Left renal cortex interstitium (tissue), 4 donors: ENCODE results near the gene PHF21B. TPM values are rescaled to one million over a fixed set of nuclear protein-coding genes. Genes with fewer than 3 reads are reported as not detected.

Experiments used
- DNase-seq, 4 donors: peaks; one replicate each; pipeline ENCODE4 v3.0.0-alpha.2; 2013; ENCODE audit warnings: low read depth in 4 of 4, low spot score in 2 of 4, missing footprints in 1 of 4
- polyA plus RNA-seq, 4 donors: library from polyadenylated mRNA; unstranded; fragments of 120-200 nt; gene quantifications; one replicate each; pipeline ENCODE4 v1.2.1, GENCODE V29; 2013; ENCODE audit not compliant: insufficient read length in 4 of 4

Gene PHF21B
- polyA plus RNA-seq, 4 donors = 3.6 to 8.9 (median 6.2) TPM

DNA sequence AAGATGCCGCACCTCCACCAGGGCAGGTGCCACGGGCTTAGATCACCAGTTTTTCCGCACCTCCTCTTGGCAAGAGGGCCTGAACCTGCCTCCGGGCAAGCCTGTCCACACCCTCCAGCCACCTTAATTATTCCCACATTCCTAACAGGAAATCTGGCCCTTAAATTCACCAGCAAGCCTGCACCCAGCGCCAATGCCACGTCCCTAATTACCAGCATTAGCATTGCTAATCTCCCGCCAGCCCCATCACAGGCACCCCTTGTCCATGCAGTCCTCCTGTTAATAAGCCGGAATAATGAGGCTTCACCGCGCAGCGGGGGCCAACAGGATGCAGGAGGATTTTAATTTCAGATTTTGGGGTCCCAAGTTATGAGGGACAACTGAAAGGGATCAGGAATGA lies 69.7 kb downstream of the PHF21B start:
- no peak for DNase-seq

DNA sequence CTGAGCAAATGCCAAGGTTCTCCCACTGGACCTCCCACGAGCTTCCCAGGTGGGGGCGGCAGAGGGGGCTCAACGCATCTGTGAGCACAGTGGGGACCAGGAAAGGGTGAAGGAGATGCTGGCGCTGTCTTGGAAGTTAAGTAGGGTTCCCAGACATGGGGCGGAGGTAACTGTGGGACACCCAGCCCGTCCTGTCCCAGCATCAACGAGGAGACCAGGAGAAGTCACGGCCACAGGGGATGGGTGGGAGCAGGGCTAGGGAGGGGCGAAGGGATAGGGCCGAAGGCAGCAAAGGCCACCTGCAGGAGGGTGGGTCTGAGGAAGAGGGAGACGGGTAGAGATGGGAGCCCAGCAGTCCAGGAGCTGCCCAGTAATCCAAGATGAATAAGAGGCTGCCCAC lies 70.4 kb downstream of the PHF21B start:
- no peak for DNase-seq

DNA sequence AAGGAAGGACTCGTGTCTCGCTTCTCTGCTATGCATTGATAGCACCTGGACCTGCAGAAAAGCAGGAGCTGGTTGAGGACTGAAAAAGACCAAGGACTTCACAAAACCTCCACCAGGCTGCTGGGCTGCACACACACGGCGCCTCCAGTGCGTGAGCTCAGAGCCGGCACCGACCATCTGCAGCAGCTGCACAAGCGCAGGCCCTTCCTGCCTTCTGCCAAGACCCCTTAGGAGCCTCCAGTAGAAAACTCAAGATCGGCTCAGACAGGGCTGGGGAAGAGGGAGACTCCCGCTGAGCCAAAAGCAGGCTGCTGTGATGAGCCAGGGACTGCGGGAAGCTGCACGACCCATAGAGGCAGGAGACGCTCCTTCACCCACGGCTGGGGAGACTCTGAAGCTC lies 70.9 kb downstream of the PHF21B start:
- no peak for DNase-seq

DNA sequence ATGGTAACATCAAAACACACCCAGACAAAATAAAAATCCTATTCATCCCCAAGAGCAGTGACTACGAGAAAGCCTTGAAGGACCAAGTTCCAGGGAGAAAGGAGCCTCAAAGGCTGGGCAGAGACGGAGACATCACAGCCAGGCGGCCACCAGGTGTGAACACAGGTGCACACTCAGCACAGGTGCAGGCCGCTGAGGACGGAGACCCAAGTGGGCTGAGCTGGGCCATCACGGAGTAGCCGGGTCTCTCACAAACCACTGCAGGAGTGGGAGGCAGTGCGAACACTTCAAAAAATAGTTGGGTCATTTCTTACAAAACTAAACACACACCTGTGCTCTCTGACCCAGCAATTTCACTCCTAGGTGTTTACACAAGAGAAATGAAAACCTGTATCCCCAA lies 72.6 kb downstream of the PHF21B start:
- no peak for DNase-seq

DNA sequence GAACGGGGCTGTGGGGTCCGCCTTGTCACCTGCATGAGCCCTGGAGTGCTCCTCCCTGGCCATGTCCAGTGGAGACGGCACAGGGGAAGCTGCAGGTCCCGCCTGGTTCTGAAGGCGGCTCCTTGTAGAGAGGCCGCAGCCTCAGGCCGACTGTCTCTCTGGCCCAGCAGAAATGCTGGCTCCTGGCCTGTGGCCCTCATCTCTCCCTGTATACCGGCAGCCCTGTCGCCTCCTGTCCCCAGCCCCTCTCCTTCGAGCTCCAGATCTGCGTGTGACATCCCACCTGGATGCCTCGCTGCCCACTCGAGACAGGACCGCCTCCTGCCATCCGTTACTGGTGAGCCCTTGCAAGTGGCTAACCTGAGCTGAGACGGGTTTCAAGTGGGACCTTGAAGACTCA lies 73.6 kb downstream of the PHF21B start:
- no peak for DNase-seq

DNA sequence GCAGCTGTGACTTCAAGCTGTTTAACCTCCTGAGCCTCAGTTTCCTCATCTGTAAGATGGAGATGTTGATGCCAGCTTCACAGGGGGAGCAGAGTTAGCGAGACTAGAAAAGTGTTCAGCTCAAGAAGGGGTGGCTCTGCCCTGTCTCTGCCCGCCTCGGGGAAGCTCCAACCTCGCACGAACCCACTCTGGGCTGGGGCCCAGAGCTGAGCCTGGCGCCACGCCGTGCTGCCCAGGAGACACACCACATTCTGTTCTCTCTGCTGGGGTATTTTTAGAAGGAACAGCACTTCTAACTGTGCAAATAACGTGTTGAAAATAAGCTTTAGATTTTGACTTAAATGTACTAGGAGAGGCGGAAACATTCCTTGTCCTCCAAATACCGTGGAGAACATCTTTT lies 74.1 kb downstream of the PHF21B start:
- DNase-seq = no peak

DNA sequence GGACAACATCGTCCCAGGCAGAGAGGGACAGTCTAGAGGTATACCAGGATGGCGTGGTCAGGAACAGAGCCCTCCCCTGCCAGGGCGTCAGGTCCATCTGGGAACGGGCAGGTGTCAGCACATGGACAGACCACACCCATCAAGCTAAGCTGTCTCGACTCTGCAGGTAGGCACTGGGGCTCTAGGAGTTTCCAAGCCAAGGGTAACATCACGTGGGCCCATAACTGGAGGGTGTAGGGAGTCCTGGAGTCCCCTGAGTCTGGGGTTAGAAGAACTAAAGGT lies 75.4 kb downstream of the PHF21B start:
- no peak for DNase-seq

DNA sequence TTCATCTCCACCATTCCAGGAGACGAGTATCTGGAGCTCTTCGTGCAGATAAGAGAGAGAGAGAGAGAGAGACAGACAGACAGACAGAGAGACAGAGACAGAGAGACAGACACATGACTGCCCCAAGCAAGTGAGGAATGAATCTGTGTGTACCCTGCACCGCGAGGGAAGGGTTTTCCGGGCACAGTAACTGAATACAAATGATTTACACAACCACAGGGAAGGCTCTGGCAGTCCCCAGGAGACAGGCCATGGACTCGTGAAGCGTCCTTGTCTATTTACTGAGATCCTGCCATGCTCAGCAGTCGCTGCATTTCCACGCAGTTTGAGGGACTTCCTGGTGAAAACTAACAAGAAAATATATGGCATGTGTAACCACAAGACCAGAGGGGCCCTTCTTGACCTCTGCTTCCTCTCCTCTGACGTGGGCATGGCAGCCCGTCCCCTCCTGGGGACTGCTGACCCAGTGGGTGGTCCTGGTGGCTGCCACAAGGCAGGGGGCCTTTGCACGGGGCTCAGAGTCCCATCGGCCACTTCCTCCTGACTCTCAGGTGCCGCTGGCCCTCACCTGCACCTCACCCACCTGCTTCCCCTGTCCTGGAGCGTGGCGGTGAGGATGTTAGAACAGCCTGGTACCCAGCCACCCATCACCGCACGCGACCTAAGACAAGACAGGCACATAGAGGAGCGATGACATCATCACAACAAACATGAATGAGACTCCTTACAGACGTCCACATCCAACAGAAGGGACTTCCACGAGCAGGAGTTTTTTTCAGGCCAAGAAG lies 75.9 kb downstream of the PHF21B start:
- no peak for DNase-seq

DNA sequence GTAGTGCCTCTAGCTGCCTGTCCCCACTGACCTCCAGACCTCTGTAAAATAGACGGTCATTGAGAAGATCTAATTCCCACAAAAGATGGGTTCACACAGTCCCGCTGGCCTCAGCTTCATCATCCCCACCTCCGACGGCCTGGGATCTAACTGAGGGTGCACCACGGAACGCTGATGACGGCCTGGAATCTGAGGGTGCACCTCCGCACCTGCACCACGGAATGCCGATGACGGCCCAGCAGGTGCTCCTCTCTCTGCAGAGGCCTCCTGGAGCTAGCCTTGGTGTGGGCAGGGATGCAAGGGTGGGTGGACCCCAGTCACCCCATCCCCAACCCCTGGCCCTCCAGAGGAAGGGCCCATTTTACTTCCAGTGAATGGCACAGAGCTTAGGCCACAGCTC lies 77.3 kb downstream of the PHF21B start:
- DNase-seq = no peak

DNA sequence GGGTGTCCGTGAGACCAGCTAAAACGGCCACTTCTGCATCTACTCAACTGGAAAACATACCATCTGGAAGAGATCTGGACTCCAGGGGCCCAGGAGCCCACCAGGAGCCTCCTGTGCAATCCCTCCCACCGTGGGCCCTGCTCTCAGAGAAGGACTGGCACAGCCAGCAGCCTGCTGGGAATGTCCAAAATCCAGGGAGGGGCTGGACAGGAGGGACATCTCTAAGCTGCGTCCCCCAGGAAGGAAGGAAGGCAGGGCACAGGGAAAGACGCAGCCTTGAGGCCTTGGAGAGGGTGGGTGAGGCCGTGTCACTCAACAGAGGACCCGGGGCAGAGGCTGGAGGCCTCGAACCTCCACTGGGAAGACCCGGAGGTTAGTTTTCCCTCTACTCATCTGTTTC lies 78.0 kb downstream of the PHF21B start:
- no peak for DNase-seq

DNA sequence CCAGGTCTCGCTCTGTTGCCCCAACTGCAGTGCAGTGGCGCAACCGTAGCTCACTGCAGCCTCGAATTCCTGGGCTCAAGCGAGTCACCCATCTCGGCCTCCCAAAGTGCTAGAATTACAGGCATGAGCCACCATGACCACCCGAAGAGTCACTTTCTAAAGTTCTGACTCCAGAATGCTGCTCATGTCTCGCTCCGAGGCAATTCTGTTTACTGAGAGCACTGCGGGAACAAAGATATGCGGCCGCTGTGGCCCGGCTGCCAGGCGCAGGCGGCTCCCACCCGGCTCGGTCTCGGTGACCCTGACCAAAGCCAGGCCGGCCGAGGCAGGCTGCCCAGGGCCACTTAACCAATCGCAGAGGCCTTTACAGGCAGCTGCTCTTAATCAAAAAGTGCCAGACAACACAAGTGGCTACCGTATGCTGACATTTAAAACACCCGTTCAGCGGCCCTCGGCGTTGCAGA lies 78.7 kb downstream of the PHF21B start:
- DNase-seq = peak in 1 of 4 donors; percentile 49

DNA sequence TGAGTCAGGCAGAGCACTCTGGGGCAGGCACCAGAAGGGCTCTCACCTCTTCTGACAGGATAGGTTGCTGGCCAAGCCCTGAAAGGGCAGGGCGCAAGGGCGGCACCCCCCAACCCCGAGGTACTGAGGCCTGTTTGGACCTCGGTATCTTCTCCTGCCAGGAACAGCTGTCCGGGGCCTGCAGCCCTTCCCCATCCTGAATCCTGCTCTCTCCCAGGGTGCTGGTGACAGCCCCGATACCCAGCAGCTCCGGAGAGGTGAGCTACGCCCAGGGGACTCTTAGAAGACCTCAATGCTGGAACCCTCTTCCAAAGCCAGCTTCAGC lies 79.1 kb downstream of the PHF21B start:
- DNase-seq = no peak

DNA sequence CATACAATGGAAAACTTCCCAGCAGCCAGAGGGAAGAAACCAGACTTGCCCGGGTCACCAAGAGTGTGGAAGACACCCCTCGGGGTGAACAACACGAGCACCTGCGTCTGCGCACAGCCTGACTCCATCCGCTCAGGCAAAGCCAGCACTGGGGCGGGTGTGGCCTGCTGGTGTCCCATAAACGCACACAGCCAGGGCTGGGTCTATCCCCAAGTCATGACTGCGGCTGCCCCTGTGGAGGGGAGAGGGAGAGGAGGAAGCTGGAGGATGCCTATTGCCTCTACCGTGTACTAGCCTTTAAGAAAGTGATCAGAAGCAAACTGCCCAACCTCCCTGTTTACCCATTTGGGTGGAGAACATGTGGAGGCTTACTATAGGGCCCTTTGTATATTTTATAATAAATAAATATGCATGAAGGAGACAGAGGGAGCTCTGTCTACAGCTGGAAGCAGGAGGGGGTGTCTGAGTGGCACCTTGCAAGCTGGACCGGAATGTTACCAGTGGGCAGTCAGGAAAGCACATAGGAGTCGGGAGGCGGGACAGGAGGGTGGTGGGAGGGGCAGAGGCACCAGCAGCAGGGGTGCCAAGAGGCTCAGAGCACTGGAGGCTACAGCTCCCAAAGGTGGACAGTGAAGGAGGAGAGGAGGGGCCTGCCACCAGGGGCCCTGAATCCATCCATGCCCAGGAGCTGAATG lies 79.6 kb downstream of the PHF21B start:
- no peak for DNase-seq

DNA sequence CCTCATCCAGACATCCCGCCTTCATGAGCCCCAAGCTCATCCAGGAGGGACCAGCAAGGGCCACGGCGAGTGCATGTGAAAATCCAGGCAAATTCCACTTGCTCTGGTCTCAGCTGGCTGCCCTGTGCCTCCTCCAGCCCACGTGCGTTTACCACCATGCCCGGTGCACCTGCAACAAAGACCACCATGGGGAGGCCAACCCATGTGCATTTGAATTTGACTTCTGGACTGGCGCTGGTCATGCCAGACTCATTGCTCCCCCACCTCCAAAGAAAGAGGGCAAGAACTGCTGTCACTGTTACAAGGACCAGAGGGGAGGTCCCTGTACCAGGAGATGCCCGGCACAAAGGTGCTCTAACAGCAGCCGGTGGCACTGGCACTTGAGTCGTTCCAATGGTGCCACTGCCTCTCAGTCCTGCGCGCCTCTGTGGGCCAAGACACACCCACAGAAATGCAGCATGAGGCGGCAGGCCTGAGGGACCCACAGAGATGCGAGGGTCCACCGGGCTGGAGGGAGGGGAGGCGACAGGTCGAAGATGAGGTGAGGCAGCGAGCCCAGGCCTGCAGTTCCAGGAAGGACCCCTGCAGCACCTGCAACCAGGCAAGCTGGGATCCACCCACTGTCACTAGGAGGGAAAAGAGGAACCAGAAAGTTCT lies 80.3 kb downstream of the PHF21B start:
- DNase-seq = no peak

DNA sequence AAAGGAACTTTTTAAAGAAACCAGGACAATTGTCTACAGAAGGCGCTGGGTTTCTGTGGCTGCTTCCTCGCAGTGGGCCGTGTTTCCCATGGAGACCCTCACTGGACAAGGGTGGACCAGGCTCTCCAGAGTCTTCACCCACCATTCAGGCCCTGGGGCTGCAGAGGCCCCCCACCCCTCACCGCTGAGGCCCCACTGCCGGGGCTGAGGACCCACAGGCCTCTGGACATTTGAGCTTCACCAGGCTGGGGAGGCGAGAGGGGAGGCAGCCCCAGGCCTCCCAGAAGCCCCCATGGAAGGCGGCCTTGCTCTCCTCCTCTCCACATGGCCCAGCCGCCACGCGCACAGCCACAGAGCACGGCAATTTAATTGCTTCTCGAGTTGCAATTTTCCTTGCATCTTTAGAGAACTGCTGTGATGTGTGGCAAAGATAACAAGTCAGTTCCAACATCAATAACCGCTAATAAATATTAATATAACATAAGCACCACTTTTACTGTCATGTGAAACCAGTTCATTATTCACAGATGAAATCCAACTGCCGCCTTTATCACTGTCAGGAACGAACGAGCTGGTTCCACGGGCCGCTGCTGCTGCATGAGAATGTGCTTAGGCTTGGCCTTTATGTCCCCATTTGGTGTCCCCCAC lies 81.0 kb downstream of the PHF21B start:
- no peak for DNase-seq

DNA sequence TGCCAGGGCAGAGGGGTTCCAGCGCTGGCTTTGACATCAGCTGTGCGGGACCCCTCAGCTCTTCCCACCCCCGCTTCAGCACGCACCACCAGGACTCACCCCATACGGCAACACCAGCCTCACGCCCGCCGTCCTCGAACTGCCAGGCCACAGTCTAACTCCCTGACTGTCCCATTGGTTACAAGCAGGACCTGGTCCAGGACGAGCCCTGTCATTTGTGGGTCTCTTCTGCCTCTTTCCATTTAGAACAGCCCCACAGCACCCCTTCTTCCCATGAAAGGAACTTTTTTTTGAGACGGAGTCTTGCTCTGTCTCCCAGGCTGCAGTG lies 81.7 kb downstream of the PHF21B start:
- no peak for DNase-seq

DNA sequence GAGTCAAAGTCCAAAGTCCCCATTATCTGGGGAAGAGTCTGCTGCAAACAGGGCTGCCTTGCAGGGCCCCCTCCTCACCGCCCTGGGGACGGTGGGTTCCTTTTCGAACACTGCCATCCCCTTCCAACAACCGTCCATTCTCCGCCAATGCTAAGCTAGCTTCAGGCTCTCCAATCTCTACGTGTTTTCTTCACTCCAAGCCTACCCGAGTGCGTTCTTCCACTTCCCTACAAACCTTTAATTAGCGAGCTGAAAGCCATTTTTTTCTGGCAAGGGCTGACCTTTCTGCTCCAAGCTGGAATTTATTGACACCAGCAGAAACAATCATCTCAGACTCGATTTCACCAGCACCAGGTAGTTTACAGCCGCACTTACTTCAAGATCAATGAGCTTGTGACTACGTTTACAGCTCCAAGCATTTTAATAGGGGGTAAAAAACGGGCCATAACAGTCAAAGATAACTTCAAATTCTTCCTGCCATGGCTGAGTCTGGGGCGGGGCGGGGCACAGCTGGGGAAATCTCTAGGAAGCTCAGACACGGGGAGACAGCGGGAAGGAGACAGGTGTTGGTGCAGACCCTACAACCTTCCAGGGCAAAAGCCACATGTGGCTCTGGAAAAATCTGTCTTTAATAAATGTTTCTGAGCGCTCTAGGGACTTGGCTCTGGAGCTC lies 82.2 kb downstream of the PHF21B start:
- no peak for DNase-seq

DNA sequence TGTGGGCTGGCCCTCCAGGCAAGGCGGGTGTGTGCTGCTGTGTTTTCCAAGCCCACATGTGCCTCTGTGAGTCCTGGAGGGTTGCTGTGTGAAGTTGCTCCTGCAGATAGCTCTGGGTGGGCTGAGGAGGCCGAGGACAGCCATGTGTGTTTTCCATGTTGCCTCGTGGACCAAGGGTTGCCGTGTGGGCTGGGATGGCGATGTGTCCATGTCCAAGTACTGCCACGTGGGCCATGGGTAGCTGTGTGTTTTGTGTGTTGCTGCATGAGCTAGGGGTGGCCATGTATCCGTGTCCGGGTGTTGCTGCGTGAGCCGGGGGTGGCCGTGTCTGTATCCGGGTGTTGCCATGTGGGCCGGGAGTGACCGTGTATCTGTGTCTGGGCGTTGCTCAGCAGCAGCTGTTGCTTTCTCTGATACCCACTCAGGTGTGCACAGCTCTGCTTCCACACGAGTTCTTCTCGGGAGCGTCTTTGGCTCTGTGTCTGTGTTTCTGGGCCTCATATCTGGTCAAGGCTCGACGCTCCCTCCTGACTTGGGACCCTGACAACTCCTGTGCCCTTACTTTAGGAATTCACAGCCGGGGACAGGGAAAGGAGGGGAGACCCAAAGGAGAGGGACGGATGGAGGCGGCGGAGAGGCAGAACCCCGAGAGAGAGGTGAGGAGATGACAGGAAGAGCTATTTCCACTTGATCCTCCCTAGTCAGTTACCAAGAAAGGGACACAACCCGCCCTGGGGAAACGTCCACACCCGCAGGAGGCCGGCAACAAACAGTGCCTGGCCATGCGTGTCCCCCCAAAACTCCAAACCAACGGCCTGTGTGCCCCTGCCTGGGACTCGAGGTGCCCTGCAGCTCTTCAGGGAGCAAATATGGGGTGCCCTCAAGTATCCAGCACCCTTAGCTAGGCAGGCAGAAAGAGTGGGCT lies 83.1 kb downstream of the PHF21B start:
- DNase-seq = no peak

DNA sequence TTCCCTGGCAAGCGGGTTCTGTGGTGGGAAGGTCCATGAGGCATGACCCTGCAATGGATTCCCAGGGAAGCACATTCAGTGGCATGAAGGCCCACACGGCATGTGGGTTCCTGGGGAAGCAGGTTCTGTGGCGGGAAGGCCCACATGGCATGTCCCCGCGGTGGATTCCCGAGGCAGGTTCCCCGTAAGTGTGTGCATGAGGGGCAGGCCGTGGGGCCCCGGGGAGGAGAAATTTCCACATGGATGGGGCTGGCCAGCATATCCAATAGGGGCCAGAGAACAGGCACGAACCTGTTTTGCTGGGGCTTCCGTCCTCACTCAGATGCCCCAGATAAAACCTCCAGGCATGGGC lies 83.7 kb downstream of the PHF21B start:
- DNase-seq = no peak

DNA sequence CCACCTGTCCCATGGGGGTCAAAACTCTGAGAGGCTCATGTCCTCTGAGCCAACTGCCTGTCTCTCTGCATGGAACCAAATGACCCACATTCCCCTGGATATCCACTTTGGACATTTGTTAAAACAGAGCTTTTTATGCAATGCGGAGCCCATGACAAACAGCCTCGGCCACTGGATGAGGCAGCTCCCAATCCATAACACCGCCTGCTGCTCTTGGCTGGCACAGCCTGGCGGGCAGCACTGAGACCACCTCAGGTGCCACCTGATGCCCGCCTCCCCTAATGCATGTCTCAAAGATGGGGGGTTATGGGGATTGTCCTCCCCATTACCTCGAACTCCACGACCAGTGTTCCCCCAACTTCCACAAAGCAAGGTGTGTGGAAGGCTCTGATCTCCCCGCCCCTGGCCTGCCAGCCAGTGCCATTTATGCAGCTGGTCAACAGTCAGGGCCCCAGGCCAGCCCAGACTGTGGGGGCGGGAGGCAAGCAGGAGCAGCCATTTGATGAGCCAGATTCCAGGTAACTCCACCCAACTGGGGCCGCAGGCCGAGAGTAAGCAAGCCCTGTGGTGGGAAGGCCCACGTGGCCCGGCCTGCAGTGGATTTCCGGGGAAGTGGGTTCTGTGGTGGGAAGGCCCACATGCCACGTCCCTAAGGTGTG lies 84.2 kb downstream of the PHF21B start:
- DNase-seq = no peak
